ENCODE data around the gene ZNF74.
"Not testable (repeated sequence)": the region's sequence is repeated elsewhere in the genome, so short reads cannot be mapped to it uniquely, and the experiment has no call there.

Gene ZNF74

DNA sequence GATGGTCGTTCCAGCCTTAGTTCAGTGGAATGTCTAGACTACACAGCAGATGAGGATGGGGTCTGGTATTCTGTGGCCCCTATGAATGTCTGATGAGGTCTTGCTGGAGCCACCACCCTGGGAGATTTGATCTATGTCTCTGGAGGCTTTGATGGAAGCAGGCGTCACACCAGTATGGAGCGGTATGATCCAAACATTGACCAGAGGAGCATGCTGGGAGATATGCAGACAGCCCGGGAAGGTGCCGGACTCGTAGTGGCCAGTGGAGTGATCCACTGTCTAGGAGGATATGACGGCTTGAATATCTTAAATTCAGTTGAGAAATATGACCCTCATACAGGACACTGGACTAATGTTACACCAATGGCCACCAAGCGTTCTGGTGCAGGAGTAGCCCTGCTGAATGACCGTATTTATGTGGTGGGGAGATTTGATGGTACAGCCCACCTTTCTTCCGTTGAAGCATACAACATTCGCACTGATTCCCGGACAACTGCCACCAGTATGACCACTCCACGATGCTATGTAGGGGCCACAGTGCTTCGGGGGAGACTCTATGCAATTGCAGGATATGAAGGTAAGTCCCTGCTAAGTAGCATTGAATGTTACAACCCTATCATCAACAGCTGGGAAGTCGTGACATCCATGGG lies 57.3 kb downstream of the ZNF74 start:
- DNase-seq, result not testable (repeated sequence)

DNA sequence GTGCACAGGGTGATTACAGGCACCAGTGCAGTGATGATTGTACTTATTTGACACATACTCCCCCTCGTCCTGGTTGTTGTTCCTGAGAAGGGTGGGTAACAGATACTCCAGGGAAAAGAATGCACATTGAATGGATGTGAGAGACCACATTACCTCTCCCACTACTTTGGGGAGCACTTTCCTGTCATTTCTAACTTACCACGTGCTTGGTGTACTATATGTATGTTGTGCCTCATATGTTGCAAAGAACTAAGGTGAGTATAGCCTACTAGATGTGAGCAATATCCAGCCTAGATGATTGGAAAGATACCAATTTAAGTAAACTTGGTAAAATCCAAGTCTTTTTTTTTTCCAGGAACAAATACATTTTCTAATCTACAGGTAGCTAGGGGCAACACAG lies 58.0 kb downstream of the ZNF74 start:
- no peak for DNase-seq

DNA sequence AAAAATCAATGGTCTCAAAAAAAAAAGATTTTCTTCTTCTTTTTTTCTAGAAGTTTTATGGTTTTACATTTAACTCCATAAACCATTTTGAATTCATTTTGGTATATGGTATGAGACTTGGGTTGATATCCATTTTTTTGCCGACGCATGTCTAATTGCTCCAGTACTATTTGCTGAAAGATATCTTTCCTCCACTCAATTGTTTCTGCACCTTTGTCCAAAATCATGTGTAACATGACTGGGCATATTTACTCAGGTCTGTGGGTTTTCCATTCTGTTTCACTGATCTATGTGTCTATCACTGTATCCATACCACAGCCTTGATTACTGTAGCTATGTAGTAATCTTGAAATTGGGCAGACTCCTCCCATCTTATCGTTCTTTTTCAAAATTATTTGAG lies 59.3 kb downstream of the ZNF74 start:
- no peak for DNase-seq

DNA sequence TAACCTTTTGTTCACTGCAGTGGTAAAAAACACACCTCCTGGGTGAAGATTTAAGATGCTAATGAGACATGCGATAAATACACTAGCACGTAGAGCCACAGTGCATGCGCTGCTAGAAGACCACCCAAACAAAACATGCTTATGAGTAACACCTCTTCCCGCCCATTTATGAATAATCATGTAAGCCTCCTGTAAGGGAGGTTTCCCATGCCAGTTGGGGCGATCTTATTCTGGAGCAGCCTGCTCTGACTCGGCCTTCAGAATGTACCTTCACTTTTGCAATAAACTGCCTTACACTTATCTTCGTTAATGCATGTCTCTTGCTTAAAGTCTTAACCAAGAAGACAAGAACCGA lies 61.7 kb downstream of the ZNF74 start:
- no peak for DNase-seq

DNA sequence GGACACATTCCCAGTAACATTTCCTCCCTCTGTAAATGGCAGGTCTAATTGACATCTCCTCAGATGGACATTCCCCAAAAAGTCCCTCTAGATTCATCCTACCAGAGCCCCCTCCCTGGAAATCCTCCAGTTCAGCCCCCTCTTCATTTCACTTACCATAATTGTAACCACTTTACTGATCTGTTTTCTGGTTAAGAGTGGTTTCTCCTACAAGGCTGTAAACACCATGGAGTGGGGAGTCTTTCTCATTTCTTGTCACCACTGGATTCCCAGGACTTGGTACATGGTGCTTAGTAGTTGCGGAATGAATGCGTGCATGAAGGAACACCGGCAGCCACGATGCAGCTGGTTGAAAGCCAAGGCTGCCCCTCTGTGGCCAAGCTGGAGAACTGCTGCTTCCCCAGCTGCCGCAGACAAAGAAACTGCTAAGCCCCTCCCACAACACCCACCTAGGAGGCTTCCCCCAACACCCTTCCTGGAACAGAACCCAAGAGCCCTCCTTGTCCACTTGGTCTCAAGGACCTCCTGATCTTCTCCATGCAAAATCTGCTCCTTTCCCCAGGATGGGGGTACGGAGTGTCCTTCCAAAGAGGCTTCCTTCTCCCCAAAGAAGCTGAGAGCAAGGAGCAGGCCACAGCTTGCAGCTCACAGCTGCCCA lies 62.2 kb downstream of the ZNF74 start:
- peak; percentile 75 for DNase-seq

DNA sequence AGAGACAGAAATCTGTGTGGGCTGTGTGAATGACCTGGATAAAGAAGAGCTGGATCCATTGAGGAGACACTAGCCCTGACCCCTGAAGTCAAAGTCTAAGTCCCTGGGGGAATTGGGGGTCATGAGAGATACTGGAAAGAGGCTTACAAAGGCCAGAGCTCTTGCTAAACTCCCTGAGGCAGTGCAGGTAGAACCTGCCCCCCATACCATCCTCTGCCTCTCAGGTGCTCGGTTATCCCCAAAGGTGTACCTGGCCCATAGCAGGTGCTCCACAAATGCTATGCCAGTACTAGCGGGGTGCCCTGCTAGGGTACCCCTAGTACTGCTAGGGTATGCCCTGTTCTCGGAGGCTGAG lies 62.7 kb downstream of the ZNF74 start:
- no peak for DNase-seq

DNA sequence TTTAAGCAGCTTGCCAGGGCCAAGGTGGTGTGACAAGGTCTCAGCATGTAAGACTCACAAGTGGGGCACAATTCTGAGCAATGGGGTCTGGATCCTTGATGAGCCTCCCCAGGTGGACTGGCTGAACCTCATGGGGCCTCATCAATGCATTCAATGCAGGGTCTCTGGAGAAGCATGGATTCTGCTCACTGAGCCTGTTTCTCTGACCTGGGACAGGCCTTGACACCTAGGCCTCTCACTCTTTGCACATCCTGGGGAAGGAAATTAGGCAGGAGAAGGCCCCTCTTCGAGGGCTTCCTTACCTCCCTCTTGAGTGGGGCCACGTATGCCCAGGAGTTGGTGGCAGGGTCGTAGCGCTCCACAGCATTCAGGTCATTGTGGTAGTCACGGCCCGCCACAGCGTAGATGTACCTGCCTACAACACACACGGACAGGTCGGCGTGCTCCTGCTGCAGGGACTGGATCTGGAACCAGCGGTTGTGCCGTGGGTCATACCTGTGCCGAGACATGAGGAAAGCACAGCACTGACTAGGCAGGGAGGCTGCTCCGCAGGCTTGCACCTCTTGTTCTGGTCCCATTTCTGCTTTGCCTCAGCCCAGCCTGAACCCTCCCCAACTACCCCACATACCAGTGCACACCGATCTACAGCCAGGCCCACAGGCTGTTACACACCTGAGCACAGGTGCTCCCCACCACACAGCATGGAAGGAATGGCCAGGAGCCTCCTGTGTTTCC lies 63.7 kb downstream of the ZNF74 start:
- DNase-seq, result no peak
